Suprapubic skin (tissue), 4 donors: ENCODE measurements around the gene COMMD3. TPM values are rescaled to one million over a fixed set of nuclear protein-coding genes. Genes with fewer than 3 reads are reported as not detected.

Source experiments
- DNase-seq, 2 donors: peaks; one replicate each; pipeline ENCODE4 v3.0.0-alpha.2; 2019; ENCODE audit warnings: low spot score in 2 of 2
- H3K27ac ChIP-seq: fragments of 200-600 bp; sonication (generic); one replicate; pipeline ENCODE4 v1.5.1; 2019
- H3K27me3 ChIP-seq: fragments of 200-600 bp; sonication (generic); one replicate; pipeline ENCODE4 v1.5.1; 2019
- H3K36me3 ChIP-seq: fragments of 200-600 bp; sonication (generic); one replicate; pipeline ENCODE4 v1.5.1; 2019
- H3K4me1 ChIP-seq: fragments of 200-600 bp; sonication (generic); one replicate; pipeline ENCODE4 v1.5.1; 2019
- H3K4me3 ChIP-seq: fragments of 200-600 bp; sonication (generic); one replicate; pipeline ENCODE4 v1.5.1; 2019; ENCODE audit warnings: mild to moderate bottlenecking
- H3K9me3 ChIP-seq: fragments of 200-600 bp; sonication (generic); one replicate; pipeline ENCODE4 v1.5.1; 2019
- CTCF ChIP-seq, 2 donors: fragments of 200-600 bp in 1 of 2; fragments of 450-650 bp in 1 of 2; sonication (generic) in 1 of 2; IDR thresholded peaks; one replicate each; pipeline ENCODE4 v1.5.1; 2016 to 2019; ENCODE audit warnings: antibody characterized with exemption in 2 of 2, mild to moderate bottlenecking in 1 of 2, moderate library complexity in 1 of 2
- EP300 ChIP-seq: sonication (generic); formaldehyde crosslinking; IDR thresholded peaks from one replicate; pipeline ENCODE4 v1.6.1; 2017; ENCODE audit warnings: antibody characterized with exemption
- POLR2A ChIP-seq, 2 donors: fragments of 450-650 bp; IDR thresholded peaks; one replicate each; pipeline ENCODE4 v1.6.1; 2017; ENCODE audit warnings: antibody characterized with exemption in 2 of 2, mild to moderate bottlenecking in 2 of 2, moderate library complexity in 2 of 2
- POLR2AphosphoS5 ChIP-seq, 3 donors: sonication (generic); formaldehyde crosslinking; IDR thresholded peaks; one replicate each; pipeline ENCODE4 v1.6.1; 2017; ENCODE audit warnings: antibody characterized with exemption in 3 of 3
- WGBS: methylation state at CpG from one replicate; pipeline ENCODE4 v1.1.5; 2018; 5-methylcytosine and 5-hydroxymethylcytosine counted together
- total RNA-seq, 4 donors: library from RNA; depleted of rRNA; stranded (reverse); fragments of >200 nt; gene quantifications; one replicate each; pipeline ENCODE4 v1.1.0, GENCODE V29; 2016

The COMMD3 gene
- total RNA-seq, 4 donors from 2014 or later, result 32.9 to 46.7 (median 37.1) TPM

- no peaks in the 10 kb centered on the region for H3K4me1 ChIP-seq
- WGBS, result 85% methylated on average over 4 of the region's 4 CpGs
- TF ChIP-seq POLR2A (IDR thresholded peaks at IDR 0.05), result no peak
- no peak for TF ChIP-seq POLR2AphosphoS5 (IDR thresholded peaks at IDR 0.05)
- TF ChIP-seq EP300, result no peak
- TF ChIP-seq CTCF (IDR thresholded peaks at IDR 0.05), result no peak
Measured at GRCh38 chr10:22368402-22368801, 52.2 kb downstream of the COMMD3 start.

GRCh38 chr10:22368981-22369380 lies 52.8 kb downstream of the COMMD3 start:
- TF ChIP-seq POLR2AphosphoS5 (IDR thresholded peaks at IDR 0.05) (no peak), CTCF (IDR thresholded peaks at IDR 0.05) (no peak), POLR2A (IDR thresholded peaks at IDR 0.05) (no peak), EP300 (no peak)
- Histone ChIP-seq H3K36me3 (no peaks in the 10 kb centered on the region), H3K4me3 (no peak overlapping the region), H3K9me3 (no peaks in the 10 kb centered on the region), H3K4me1 (no peaks in the 10 kb centered on the region), H3K27ac (no peak overlapping the region), H3K27me3 (peaks cover 10% of the 10 kb centered on the region)
- 48% methylated on average over 2 of the region's 2 CpGs for WGBS
- DNase-seq, result no peak

More at GRCh38 chr10:22368402-22368801, 52.2 kb downstream of the COMMD3 start:
- no peak for DNase-seq
- Histone ChIP-seq H3K36me3 (no peaks in the 10 kb centered on the region), H3K27me3 (peaks cover 10% of the 10 kb centered on the region), H3K9me3 (no peaks in the 10 kb centered on the region), H3K4me3 (no peak overlapping the region), H3K27ac (no peak overlapping the region)

GRCh38 chr10:22369434-22370072 lies 53.4 kb downstream of the COMMD3 start:
- H3K36me3 ChIP-seq, result no peaks in the 10 kb centered on the region

More at GRCh38 chr10:22369434-22370072, 53.4 kb downstream of the COMMD3 start:
- DNase-seq, result no peak
- H3K9me3 ChIP-seq, result no peaks in the 10 kb centered on the region
- no peak overlapping the region for H3K27ac ChIP-seq
- H3K4me3 ChIP-seq, result no peak overlapping the region
- WGBS, result 85% methylated on average over 5 of the region's 5 CpGs
- H3K4me1 ChIP-seq, result no peaks in the 10 kb centered on the region
- no peak for TF ChIP-seq POLR2A (IDR thresholded peaks at IDR 0.05)
- TF ChIP-seq CTCF (IDR thresholded peaks at IDR 0.05), result no peak
- TF ChIP-seq POLR2AphosphoS5 (IDR thresholded peaks at IDR 0.05), result no peak
- no peak for TF ChIP-seq EP300
- H3K27me3 ChIP-seq, result peaks cover 10% of the 10 kb centered on the region

Other genes with a start within 250 kb of the COMMD3 start
- not detected for gene EBLN1, start 98.4 kb upstream of the COMMD3 start, total RNA-seq
- gene BMI1, start 4.7 kb downstream of the COMMD3 start, total RNA-seq, result 10 to 100 TPM; 24.4 to 55.3 (median 38.5) TPM
- gene SPAG6, start 29.1 kb downstream of the COMMD3 start, total RNA-seq, result 1 to 10 TPM in 1 of 4 donors, under 1 TPM in 2, not detected in 1; 0.34 to 1.1 (median 0.72) TPM